ENCODE results near the gene AURKAIP1. TPM values are rescaled to one million over a fixed set of nuclear protein-coding genes. Genes with fewer than 3 reads are reported as not detected.

The AURKAIP1 gene
- total and polyA plus RNA-seq, 2 of the 13 experiments (the other 11 are each of a cell fraction or from before 2014, with no cell fraction given), result 69.5 to 175 TPM

- TF ChIP-seq ZNF33B (CRISPR knock-in tag; IDR thresholded peaks at IDR 0.05) (no peak), ARID4A (CRISPR knock-in tag; IDR thresholded peaks at IDR 0.05; ENCODE audit: borderline replicate concordance) (peak; percentile 31), ZNF816 (CRISPR knock-in tag; IDR thresholded peaks at IDR 0.05; ENCODE audit: borderline replicate concordance) (no peak), NCOR1 (IDR thresholded peaks at IDR 0.05; ENCODE audit: borderline replicate concordance, low read length) (no peak), ETV5 (CRISPR knock-in tag; IDR thresholded peaks at IDR 0.05; ENCODE audit: borderline replicate concordance) (no peak), MXD1 (CRISPR knock-in tag; IDR thresholded peaks at IDR 0.05) (no peak), ATF2 (CRISPR knock-in tag; IDR thresholded peaks at IDR 0.05) (no peak), ZNF121 (CRISPR knock-in tag; IDR thresholded peaks at IDR 0.05) (no peak), ISX (CRISPR knock-in tag; conservative IDR thresholded peaks at IDR 0.05) (no peak), ZKSCAN8 (CRISPR knock-in tag; IDR thresholded peaks at IDR 0.05; ENCODE audit: borderline replicate concordance) (no peak)
These were observed 25.6 kb downstream of the AURKAIP1 start, which contains the start of gene DVL1 (continued) for GRCh38 chr1:1349256-1350012.
